Epithelial cell of esophagus (primary cell): Measurements from ENCODE around the gene FBXO7.

Source experiments
- DNase-seq: peaks from one replicate; pipeline ENCODE4 v3.0.0; 2010; ENCODE audit warnings: low read depth
- H3K4me3 ChIP-seq: 2 replicates; pipeline ENCODE4 v1.5.1; 2011; ENCODE audit warnings: mild to moderate bottlenecking, low read length, control low read depth
- TF ChIP-seq, protein P1 (sequence below): IDR thresholded peaks from 2 replicates; pipeline ENCODE4 v1.5.1; 2011; ENCODE audit warnings: low read depth, mild to moderate bottlenecking, low read length, control low read depth, inconsistent platforms; ENCODE audit not compliant: insufficient read depth; ENCODE audit errors: missing control alignments

The FBXO7 gene

DNA sequence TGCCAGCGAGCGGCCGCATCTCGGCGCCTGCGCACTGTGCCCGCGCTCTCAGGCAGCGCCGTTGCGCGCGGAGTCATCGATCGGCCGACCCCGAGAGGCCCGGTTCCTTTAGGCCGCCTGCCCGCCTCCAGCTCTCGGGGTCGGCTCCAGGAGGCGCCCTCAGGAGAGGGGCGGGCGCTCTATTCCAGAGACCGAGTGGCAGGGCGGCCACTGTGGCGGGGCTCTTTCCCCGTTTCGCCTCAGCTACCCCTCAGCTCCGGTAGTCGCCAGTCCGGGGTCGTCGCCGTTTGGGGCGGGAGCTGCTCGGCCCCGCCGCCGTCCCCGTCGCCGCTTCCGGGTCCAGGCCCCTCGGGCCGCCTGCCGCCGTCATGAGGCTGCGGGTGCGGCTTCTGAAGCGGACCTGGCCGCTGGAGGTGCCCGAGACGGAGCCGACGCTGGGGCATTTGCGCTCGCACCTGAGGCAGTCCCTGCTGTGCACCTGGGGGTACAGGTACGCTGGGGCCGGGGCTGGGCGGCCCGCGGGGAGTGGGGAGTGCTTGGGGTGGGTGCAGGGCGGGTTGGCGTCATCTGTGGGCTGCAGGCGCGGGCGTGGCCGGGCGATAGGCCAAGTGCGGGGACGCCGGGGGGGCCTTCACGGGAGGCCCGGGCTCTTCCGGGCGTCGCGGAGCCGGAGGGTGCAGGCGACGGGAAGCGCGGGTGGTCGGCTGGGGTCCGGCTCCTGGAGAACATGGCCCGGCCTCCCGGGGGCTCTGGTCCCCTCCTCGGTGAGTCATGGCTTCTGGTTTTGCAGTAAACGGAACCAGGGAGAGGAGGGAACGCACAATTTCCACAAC lies at the start of gene FBXO7:
TSS of gene FBXO7 (plus strand) at position 177 of the 833 bp plus-strand sequence. CDS start at position 369, 192 bp downstream.
- TF ChIP-seq, protein P1, sequence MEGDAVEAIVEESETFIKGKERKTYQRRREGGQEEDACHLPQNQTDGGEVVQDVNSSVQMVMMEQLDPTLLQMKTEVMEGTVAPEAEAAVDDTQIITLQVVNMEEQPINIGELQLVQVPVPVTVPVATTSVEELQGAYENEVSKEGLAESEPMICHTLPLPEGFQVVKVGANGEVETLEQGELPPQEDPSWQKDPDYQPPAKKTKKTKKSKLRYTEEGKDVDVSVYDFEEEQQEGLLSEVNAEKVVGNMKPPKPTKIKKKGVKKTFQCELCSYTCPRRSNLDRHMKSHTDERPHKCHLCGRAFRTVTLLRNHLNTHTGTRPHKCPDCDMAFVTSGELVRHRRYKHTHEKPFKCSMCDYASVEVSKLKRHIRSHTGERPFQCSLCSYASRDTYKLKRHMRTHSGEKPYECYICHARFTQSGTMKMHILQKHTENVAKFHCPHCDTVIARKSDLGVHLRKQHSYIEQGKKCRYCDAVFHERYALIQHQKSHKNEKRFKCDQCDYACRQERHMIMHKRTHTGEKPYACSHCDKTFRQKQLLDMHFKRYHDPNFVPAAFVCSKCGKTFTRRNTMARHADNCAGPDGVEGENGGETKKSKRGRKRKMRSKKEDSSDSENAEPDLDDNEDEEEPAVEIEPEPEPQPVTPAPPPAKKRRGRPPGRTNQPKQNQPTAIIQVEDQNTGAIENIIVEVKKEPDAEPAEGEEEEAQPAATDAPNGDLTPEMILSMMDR = peak; percentile 22
- peak; percentile 93 for DNase-seq
- peak within 1 kb of the TSS; percentile 76 for H3K4me3 ChIP-seq

DNA sequence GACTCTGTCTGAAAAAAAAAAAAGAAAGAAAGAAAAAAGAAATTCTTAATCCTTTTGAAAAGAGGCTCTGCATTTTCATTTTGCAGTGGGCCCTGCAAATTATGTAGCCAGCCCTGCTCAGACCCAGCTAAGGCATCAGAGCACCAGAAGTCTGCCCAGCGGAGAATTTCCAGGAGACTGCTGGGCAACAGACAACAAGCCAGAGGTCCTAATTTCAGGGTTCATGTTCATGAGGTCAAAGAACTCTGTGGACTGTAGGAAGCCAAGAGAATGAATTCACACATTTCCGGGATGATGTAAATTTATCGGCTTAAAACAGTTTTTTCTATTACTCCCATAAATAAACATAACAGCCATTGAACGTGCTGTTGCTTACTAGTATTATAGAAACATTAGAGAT lies 47.7 kb upstream of the FBXO7 start:
- DNase-seq = no peak
- TF ChIP-seq, protein P1 = no peak
- H3K4me3 ChIP-seq = no peak overlapping the region

DNA sequence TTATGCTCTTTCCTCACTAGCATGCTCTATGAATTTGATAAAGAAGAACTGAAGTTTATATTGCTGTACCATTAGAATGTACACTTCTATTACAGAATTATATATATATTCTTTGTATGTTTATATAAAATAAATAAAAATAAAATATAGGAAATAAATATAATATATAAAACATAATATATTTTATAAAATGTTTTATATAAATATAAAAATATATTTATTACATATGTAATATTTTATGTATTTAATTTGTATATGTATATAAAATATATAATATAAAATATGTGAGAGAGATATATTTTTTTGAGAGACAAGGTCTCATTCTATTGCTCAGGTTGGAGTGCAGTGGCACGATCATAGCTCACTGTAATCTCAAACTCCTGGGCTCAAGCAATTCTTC lies 44.3 kb upstream of the FBXO7 start:
- TF ChIP-seq, protein P1 = no peak
- no peak for DNase-seq
- H3K4me3 ChIP-seq = no peak overlapping the region

DNA sequence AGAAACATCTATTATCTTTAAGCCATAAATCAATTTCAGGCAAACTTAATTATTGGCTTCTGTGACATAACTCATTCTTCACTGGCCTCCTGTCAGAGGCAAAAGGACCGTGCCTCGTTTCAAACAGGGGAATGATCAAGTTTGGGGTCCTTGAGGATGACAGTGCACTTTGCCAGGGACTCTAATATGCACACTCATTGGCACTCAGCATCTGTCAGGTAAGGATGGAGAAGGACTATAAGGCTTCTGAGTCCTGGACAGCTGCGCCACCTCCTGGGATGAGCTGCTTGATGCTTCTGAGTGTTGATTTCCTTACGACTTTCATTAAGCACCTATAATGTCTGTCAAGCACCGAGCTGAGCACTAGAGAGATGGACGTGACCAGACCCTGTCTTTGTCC lies 30.5 kb upstream of the FBXO7 start:
- peak; percentile 66 for DNase-seq
- TF ChIP-seq, protein P1 = peak; percentile 62
- no peak overlapping the region for H3K4me3 ChIP-seq

- peak; percentile 36 for DNase-seq
- TF ChIP-seq, protein P1 = no peak
- H3K4me3 ChIP-seq = no peak overlapping the region
These were observed 28.3 kb upstream of the FBXO7 start for GRCh38 chr22:32446321-32446720.

GRCh38 chr22:32448980-32449379 lies 25.6 kb upstream of the FBXO7 start:
- DNase-seq = peak; percentile 89
- no peak overlapping the region for H3K4me3 ChIP-seq
- TF ChIP-seq, protein P1 = no peak

DNA sequence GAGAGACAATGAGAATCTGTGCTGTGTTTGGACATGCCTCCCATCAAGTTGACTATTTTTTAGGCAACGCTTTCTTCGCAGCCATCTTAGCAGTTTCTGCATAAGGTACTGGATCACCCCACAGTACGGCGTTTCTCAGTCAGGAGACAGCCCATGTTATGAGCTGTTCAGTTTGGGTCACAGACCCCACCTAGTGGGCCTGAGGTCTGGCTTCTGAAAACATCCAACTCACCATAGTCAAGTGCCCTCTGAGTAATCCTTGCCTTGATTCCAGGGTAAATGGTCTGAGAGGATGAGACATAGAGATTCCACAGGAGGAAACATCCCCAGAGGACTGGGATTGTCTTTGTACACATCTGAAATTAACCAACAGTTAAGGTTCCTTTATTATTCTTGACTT lies 17.6 kb upstream of the FBXO7 start:
- no peak overlapping the region for H3K4me3 ChIP-seq
- TF ChIP-seq, protein P1 = no peak
- DNase-seq = no peak
